NCI-H460 (cell line): ENCODE measurements around the gene NISCH. TPM values are rescaled to one million over a fixed set of nuclear protein-coding genes. Genes with fewer than 3 reads are reported as not detected.

ENCODE experiments used
- DNase-seq: peaks from one replicate; pipeline ENCODE4 v3.0.0-alpha.2; 2016; ENCODE audit warnings: low read depth; ENCODE audit errors: extremely low read depth
- total RNA-seq: library from RNA; depleted of rRNA; stranded (reverse); fragments of >200 nt; shearing (Covaris generic); gene quantifications from 2 replicates; pipeline ENCODE4 v1.2.3, GENCODE V29; 2014

The NISCH gene
- total RNA-seq, 1 experiment from 2014 or later = 18.4 TPM

DNA sequence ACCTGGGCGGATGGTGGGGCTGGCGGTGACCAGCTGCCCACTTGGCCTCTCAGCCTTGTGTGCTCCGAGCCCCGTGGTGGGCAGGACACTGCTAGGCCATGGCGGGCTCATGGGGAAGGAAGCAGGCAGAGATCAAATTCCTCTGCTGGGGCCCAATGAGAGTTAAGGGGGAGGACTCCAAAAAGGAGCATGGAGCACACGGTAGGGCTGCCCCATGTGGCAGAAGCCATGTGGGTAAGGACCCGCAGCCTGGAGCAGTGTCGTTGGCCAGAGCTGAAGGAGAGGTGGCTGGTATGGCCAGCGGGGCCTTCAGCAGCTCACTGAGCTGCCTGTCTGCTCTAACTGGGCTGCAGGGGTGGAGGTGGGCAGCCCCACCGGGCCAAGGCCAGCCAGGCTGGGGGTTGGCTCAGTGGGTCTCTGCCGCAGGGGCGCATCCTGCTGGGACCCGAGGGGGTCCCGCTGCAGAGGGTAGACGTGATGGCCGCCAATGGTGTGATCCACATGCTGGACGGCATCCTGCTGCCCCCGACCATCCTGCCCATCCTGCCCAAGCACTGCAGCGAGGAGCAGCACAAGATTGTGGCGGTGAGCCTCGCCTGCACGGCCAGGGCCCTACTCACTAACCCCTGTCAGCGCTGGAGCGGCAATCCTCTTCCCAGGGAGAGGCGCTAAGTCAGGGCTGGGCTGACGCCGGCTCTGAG is 51.0 kb downstream of the NISCH start:
- no peak for DNase-seq

DNA sequence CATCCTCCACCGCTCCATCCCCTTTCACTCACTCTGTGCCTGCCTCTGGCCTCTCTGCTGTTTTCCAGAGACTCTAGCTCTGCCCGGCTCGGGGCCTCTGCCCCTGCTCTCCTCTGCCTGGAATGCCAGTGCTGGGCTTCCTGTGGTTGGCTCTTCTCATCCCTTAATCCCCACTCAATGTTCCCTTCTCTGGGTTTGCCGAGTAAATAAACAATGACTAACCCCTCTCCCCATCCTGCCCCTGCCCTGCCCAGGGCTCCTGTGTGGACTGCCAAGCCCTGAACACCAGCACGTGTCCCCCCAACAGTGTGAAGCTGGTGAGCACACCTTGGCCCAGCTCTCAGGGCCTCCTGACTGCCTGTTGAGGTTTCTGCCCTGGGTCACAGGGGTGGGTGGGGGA is 52.0 kb downstream of the NISCH start:
- DNase-seq = no peak

DNA sequence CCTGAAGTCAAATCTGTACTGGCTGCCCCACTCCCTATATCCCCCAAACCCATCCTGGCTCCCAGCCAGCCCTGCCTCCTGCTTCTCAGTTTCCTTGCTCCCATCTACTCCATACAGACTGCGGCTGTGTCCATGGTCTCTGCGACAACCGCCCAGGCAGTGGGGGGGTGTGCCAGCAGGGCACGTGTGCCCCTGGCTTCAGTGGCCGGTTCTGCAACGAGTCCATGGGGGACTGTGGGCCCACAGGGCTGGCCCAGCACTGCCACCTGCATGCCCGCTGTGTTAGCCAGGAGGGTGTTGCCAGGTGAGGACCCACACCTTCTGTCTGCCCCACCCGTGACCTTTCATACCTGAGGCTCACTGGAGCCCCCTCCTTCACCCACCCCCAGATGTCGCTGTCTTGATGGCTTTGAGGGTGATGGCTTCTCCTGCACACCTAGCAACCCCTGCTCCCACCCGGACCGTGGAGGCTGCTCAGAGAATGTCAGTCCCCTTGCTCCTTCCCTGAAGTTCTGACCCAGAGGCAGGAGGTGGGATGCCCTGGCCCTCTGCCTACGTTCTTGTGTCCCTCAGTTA is 54.4 kb downstream of the NISCH start:
- no peak for DNase-seq

DNA sequence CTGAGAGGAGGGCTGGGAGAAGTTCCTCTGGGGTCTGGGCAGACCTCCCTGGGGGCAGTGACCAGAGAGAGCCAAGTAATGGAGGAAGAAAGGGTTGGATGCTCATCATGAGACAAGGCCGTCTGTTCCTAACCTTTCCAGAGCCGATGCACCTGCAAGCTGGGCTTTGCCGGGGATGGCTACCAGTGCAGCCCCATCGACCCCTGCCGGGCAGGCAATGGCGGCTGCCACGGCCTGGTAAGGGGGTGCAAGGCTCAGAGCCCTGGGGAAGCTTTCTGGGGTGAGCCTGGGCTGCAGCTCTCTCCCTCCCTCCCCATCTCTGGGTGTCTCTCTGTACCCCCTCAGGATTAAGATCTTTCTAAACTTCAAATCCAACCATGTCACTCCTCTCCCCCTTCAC is 56.1 kb downstream of the NISCH start:
- no peak for DNase-seq

DNA sequence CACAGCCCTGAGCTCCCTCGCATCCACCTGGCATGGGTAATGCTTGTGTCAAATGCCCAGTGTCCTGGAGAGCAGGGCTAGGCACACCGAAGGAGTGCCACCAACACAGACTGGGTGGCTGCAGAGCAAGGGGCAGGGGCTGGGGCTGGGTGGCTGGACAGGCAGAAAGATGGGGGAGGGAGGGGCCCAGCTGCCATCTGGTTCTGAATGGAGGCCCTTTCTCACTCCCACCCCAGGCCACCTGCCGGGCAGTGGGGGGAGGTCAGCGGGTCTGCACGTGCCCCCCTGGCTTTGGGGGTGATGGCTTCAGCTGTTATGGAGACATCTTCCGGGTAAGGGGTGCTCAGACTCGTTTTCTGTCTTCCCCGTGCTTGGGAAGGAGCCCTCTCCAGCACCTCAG is 56.7 kb downstream of the NISCH start:
- no peak for DNase-seq

DNA sequence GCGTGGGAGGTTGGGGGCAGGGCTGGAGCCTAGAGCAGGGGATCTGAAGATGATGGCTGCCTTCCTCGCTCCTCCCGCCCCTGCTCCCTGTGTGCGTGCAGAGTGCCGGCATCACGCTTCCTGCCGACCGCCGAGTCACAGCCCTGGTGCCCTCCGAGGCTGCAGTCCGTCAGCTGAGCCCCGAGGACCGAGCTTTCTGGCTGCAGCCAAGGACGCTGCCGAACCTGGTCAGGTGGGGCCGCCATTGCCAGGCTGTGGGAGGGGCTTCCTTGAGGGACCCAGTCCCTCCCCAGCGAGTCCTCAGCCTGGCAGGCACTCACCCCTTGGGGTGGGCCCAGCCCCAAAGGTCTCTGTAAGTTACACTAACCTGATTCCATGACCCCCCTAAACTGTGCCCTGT is 57.3 kb downstream of the NISCH start:
- no peak for DNase-seq

DNA sequence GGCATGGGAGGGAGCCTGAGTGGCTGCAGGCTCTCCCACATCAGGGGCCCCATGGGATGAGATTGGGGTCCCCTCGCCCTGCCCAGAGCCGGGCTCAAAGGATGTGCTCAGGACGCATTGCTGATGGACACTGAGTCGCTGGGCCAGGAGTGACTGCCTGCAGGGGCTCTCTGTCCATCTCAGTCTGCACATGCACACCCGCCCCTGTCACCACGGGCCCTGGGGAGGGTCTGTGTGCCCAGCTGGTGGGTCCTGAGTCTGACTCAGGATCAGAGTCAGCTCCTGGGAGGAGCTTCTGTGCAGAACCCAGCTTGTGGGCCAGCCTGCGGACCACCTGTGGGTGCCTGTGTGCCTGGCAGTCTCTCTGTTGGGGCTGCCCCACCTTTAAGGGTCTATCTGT is 57.9 kb downstream of the NISCH start:
- DNase-seq = no peak

DNA sequence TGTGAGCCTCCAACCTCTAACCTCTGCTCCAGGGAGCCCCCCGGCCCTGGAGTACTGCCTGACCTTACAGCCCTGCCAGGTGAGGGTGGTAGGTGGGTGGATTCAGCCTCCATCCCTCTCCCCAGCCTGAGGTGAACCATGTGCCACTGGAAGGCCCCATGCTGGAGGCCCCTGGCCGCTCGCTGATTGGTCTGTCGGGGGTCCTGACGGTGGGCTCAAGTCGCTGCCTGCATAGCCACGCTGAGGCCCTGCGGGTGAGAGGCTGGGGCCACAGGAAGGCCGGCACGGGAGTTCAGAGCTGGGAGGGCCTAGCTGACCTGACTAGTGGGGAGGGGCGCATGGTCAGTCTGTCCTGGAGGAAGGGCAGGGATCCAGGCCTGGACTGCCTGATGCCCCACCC is 59.2 kb downstream of the NISCH start:
- DNase-seq = no peak

DNA sequence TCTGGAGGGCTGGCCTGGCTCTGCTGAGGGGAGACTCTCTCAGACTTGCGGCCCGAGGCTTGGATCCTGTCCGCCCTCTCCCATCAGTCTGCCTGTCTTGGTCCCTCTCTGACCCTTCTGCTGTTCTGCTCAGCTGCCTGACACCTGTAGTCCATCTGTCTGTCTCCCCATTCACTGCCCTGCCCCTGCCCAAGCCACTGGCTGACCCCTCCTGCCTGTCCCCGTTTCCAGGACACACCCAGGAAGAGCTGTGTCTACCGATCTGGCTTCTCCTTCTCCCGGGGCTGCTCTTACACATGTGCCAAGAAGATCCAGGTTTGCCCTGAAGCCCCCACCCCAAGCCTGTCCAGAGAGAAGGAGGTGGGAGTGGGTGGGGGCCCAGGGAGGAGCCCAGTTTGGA is 59.8 kb downstream of the NISCH start:
- DNase-seq = no peak

DNA sequence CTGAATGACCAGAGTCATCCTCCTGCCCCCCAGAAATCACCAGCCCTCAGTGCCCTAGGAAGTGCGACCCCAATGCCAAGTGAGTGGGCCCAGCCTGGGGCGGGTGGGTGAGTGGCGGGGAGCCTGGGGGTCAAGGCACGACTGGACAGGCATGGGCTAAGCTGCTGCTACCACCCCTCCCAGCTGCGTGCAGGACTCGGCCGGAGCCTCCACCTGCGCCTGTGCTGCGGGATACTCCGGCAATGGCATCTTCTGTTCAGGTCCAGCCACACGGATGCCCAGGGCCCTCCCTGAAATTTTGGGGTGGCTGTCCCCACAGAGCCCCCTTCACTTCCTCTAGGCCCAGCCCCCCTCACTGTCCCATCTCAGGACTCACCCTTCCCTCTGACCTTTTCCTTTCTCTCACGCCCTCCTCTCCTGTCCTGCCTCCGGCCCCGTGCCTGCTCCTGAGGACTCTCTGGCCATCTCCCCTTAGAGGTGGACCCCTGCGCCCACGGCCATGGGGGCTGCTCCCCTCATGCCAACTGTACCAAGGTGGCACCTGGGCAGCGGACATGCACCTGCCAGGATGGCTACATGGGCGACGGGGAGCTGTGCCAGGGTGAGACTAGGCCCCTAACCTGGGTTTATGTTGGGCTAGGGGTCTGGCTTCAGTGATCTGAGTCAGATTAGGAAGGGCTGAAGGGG is 61.2 kb downstream of the NISCH start:
- DNase-seq = no peak

DNA sequence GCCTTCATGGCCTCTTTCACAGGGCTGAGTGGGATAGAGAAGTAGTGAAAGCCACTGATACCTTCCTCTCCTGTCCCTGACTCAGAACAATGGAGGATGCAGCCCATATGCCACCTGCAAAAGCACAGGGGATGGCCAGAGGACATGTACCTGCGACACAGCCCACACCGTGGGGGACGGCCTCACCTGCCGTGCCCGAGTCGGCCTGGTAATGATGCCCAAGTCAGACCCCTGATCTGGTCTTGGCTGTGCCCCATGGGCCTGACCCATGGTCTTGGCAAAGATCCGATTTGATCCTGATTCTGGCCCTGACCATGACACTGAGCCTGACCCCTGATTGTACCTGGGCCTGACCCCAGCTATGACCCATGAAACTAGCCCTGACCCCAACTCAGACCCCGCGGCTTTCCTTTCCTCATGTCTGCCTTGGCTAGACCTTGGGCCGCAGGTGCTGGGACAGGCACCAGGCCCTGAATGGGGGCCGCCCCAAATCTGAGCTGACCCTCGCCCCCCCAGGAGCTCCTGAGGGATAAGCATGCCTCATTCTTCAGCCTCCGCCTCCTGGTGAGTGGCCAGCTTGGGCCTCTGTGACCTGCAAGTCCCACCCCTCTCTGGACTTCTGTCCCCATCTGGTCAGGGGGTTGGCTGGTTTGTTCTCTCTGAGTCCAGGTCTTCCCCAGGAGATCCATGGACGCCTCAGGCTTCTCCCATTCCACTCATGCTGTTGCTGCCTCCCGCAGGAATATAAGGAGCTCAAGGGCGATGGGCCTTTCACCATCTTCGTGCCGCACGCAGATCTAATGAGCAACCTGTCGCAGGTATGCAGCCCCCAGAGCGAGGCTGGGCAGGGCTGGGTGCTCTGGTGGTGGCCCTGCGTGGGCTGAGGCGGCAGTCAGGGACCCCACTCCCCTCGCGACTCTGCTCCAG is 62.7 kb downstream of the NISCH start:
- no peak for DNase-seq

DNA sequence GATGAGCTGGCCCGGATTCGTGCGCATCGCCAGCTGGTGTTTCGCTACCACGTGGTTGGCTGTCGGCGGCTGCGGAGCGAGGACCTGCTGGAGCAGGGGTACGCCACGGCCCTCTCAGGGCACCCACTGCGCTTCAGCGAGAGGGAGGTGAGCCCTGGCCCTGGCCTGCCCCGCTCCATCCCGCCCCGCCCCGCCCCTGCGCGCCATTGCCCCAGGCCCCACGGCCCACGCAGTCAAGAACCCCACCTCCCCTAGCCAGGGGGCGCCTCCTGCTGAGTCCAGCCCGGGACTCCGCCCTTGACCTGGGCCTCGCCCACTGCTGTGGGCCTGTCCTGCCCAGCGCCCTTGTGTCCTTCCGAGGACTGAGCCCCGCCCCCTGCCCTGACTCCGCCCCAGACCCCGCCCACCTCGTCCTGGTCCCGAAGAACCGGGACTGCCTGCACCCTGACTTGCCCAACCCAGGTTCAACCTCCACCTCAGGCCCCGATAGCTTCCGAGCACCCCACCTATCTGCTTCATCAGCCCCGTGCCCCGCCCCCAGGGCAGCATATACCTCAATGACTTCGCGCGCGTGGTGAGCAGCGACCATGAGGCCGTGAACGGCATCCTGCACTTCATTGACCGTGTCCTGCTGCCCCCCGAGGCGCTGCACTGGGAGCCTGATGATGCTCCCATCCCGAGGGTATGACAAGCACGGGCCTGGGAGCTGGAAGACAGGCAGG is 63.5 kb downstream of the NISCH start:
- no peak for DNase-seq

DNA sequence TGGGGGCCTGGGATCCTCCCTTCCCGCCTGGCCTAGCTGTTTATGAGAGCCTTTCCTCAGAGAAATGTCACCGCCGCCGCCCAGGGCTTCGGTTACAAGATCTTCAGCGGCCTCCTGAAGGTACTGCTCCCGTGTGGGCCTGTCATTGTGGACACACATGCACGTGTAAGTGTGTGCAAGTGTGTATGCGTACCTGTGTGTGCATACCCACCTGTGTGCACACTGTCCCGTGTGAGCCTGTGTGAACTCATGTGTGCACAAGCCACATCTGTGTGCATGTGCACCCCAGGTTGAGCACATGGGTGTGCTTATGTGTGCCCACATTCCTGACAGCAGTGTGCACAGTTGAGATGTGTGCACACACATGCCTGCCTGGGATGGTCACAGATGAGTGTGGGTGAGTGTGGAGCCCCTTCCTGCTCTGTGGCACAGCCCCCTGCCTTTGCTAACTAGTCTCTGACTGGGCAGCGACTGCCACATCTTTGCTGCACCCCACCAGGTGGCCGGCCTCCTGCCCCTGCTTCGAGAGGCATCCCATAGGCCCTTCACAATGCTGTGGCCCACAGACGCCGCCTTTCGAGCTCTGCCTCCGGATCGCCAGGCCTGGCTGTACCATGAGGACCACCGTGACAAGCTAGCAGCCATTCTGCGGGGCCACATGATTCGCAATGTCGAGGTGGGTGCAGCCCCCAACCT is 64.2 kb downstream of the NISCH start:
- no peak for DNase-seq

DNA sequence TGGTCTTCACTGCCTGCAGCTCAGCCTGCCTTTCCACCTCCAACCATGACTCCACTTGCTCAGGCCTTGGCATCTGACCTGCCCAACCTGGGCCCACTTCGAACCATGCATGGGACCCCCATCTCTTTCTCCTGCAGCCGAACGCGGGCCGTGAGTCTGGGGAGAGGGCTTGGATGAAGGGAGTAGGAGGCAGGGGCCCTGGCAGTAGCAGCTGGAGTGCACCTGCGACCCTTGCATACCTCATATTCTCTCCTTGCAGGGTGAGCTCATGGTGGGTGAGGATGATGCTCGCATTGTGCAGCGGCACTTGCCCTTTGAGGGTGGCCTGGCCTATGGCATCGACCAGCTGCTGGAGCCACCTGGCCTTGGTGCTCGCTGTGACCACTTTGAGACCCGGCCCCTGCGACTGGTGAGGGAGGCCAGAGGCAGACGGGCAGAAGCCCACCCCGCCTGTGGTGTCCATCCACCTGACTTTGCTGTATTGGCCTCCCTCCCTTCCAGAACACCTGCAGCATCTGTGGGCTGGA is 64.8 kb downstream of the NISCH start:
- DNase-seq = no peak

DNA sequence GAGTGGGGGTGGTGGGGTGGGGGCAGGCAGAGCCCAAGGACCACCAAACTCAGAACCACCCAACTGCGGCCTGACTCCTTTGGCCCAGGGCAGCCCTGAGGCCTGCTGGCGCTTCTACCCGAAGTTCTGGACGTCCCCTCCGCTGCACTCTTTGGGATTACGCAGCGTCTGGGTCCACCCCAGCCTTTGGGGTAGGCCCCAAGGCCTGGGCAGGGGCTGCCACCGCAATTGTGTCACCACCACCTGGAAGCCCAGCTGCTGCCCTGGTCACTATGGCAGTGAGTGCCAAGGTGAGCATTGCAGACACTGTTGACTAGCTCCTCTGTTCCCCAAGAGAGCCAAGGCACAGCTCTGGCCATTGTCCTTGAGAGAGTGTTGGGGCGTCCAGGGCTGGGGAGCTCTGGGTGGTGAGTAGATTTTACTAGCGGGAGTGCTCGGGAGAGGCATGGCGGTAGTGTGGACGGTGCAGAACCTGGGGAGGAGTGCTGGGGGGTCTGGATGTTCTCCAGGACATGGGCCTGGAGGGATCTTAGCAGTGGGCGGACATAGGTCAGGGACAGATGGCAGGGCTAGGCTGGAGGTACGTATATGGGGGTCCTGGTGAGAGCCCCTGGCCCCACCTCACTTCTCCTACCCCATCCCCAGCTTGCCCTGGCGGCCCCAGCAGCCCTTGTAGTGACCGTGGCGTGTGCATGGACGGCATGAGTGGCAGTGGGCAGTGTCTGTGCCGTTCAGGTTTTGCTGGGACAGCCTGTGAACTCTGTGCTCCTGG is 65.5 kb downstream of the NISCH start:
- DNase-seq = no peak

DNA sequence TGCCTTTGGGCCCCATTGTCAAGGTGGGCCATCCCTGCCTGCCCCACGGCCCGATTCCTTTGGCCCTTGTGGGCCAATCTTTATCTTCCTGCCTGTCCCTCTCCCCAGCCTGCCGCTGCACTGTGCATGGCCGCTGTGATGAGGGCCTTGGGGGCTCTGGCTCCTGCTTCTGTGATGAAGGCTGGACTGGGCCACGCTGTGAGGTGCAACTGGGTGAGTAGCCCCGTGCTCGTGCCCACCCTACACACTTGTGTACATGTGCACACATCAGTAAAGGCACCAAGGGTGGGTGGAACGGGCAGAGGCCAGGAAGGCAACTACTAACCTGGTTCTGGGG is 66.1 kb downstream of the NISCH start:
- DNase-seq = no peak

DNA sequence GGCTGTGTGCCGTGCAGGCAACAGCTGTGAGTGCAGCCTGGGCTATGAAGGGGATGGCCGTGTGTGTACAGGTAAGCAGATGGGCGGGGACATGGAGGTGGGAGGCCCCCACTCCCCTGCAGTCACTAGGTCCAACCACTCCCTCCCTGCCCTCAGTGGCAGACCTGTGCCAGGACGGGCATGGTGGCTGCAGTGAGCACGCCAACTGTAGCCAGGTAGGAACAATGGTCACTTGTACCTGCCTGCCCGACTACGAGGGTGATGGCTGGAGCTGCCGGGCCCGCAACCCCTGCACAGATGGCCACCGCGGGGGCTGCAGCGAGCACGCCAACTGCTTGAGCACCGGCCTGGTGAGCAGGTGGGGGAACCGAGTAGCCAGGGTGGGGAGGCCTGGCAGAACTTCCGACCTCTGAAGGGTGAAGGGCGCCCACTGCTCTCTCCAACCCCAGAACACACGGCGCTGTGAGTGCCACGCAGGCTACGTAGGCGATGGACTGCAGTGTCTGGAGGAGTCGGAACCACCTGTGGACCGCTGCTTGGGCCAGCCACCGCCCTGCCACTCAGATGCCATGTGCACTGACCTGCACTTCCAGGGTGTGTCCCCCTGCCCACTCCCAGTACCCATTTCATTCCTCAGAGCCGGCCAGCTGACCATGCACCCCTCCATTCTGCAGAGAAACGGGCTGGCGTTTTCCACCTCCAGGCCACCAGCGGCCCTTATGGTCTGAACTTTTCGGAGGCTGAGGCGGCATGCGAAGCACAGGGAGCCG is 66.7 kb downstream of the NISCH start:
- DNase-seq = no peak

DNA sequence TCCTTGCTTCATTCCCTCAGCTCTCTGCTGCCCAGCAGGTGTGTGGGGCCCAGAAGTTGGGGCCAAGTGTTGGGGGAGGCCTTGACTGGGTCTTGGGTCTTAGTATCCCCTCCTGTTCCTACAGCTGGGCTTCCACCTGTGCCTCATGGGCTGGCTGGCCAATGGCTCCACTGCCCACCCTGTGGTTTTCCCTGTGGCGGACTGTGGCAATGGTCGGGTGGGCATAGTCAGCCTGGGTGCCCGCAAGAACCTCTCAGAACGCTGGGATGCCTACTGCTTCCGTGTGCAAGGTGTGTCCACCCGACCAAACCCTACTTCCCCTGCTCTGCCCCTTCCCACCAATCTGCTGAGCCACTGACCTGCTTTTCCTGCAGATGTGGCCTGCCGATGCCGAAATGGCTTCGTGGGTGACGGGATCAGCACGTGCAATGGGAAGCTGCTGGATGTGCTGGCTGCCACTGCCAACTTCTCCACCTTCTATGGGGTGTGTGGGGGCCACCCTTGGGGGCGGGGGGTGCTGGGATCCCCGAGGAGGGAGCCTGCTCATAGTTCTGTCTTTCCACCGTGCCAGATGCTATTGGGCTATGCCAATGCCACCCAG is 67.3 kb downstream of the NISCH start:
- DNase-seq = no peak
